HEK293 (cell line): ENCODE measurements around the gene CRYBB2.

ENCODE experiments used
- CTCF ChIA-PET: fragments of 350-600 bp; formaldehyde crosslinking; extraction: SDS; loops from one replicate; lab custom pipeline; 2021; ENCODE audit warnings: antibody characterized with exemption; lab: Yijun Ruan, JAX
- POLR2A ChIA-PET: fragments of 300-600 bp; formaldehyde crosslinking; extraction: SDS; loops from one replicate; lab custom pipeline; 2020; ENCODE audit warnings: antibody characterized with exemption, inconsistent platforms; lab: Yijun Ruan, JAX
- H3K27ac ChIP-seq: fragments of 200-500 bp; sonication (Bioruptor generic); 2 replicates; pipeline ENCODE4 v1.5.1; 2014; ENCODE audit warnings: low read depth, low read length, control low read depth, inconsistent platforms; ENCODE audit errors: extremely low read depth
- H3K36me3 ChIP-seq, 2 experiments: fragments of 200-500 bp in 1 of 2; sonication (Bioruptor generic) in 1 of 2; 1 replicate in 1 of 2; 2 replicates in 1 of 2; pipeline ENCODE4 v1.5.1; 2014 to 2017; ENCODE audit warnings: inconsistent platforms in 2 of 2, low read length in 2 of 2; ENCODE audit not compliant: control insufficient read depth in 2 of 2, insufficient read depth in 1 of 2
- H3K4me1 ChIP-seq: fragments of 200-500 bp; sonication (Bioruptor generic); 2 replicates; pipeline ENCODE4 v1.5.1; 2014; ENCODE audit warnings: mild to moderate bottlenecking, low read length, inconsistent platforms; ENCODE audit not compliant: control insufficient read depth, insufficient read depth
- H3K4me3 ChIP-seq: 2 replicates; pipeline ENCODE4 v1.5.1; 2011; ENCODE audit warnings: low read depth, mild to moderate bottlenecking, control low read depth, low read length, moderate library complexity
- H3K9me3 ChIP-seq: fragments of 200-500 bp; sonication (Bioruptor generic); 2 replicates; pipeline ENCODE4 v1.5.1; 2014; ENCODE audit warnings: low read depth, low read length, inconsistent platforms; ENCODE audit not compliant: control insufficient read depth, insufficient read depth
- GLIS1 ChIP-seq: fragments of 450-650 bp; formaldehyde crosslinking; IDR thresholded peaks from 2 replicates; pipeline ENCODE4 v1.5.1; 2016; ENCODE audit warnings: missing biosample characterization, missing genetic modification characterization
- MZF1 ChIP-seq: fragments of 450-650 bp; formaldehyde crosslinking; IDR thresholded peaks from 2 replicates; pipeline ENCODE4 v1.5.1; 2017; ENCODE audit warnings: missing biosample characterization, missing genetic modification characterization, borderline replicate concordance
- PRDM1 ChIP-seq: fragments of 450-650 bp; formaldehyde crosslinking; IDR thresholded peaks from 2 replicates; pipeline ENCODE4; 2016; ENCODE audit warnings: missing biosample characterization, missing genetic modification characterization
- SP3 ChIP-seq: fragments of 450-650 bp; formaldehyde crosslinking; IDR thresholded peaks from 2 replicates; pipeline ENCODE4 v1.5.1; 2016; ENCODE audit warnings: missing biosample characterization, missing genetic modification characterization
- SP7 ChIP-seq: fragments of 450-650 bp; formaldehyde crosslinking; IDR thresholded peaks from 2 replicates; pipeline ENCODE4 v1.5.1; 2016; ENCODE audit warnings: missing biosample characterization, missing genetic modification characterization
- YY2 ChIP-seq: fragments of 450-650 bp; formaldehyde crosslinking; IDR thresholded peaks from 2 replicates; pipeline ENCODE4 v1.5.1; 2016; ENCODE audit warnings: missing biosample characterization, missing genetic modification characterization
- ZBTB21 ChIP-seq: fragments of 450-650 bp; formaldehyde crosslinking; IDR thresholded peaks from 2 replicates; pipeline ENCODE4 v1.5.1; 2017; ENCODE audit warnings: missing biosample characterization, missing genetic modification characterization
- ZBTB8A ChIP-seq: fragments of 450-650 bp; formaldehyde crosslinking; IDR thresholded peaks from 2 replicates; pipeline ENCODE4 v1.5.1; 2016; ENCODE audit warnings: missing biosample characterization, missing genetic modification characterization
- ZIC2 ChIP-seq: fragments of 450-650 bp; formaldehyde crosslinking; IDR thresholded peaks from 2 replicates; pipeline ENCODE4 v1.5.1; 2016; ENCODE audit warnings: missing biosample characterization, missing genetic modification characterization
- ZNF366 ChIP-seq: fragments of 450-650 bp; formaldehyde crosslinking; conservative IDR thresholded peaks from 2 replicates; pipeline ENCODE4 v1.5.1; 2016; ENCODE audit warnings: missing biosample characterization, missing genetic modification characterization
- ZNF501 ChIP-seq: fragments of 450-650 bp; formaldehyde crosslinking; IDR thresholded peaks from 2 replicates; pipeline ENCODE4 v1.5.1; 2016; ENCODE audit warnings: missing biosample characterization, missing genetic modification characterization
- ZNF514 ChIP-seq: fragments of 450-650 bp; formaldehyde crosslinking; IDR thresholded peaks from 2 replicates; pipeline ENCODE4 v1.5.1; 2016; ENCODE audit warnings: missing biosample characterization, missing genetic modification characterization
- ZNF585B ChIP-seq: fragments of 450-650 bp; formaldehyde crosslinking; IDR thresholded peaks from 2 replicates; pipeline ENCODE4 v1.5.1; 2016; ENCODE audit warnings: missing biosample characterization, missing genetic modification characterization
- ZNF600 ChIP-seq: fragments of 450-650 bp; formaldehyde crosslinking; IDR thresholded peaks from 2 replicates; pipeline ENCODE4 v1.5.1; 2016; ENCODE audit warnings: missing biosample characterization, missing genetic modification characterization
- ZNF623 ChIP-seq: fragments of 450-650 bp; formaldehyde crosslinking; IDR thresholded peaks from 2 replicates; pipeline ENCODE4 v1.5.1; 2016; ENCODE audit warnings: missing biosample characterization, missing genetic modification characterization
- ZNF664 ChIP-seq: fragments of 450-650 bp; formaldehyde crosslinking; IDR thresholded peaks from 2 replicates; pipeline ENCODE4 v1.5.1; 2016; ENCODE audit warnings: missing biosample characterization, missing genetic modification characterization
- ZNF777 ChIP-seq: fragments of 450-650 bp; formaldehyde crosslinking; IDR thresholded peaks from 2 replicates; pipeline ENCODE4 v1.5.1; 2017; ENCODE audit warnings: missing biosample characterization, missing genetic modification characterization, borderline replicate concordance
- TF ChIP-seq, protein P1 (sequence below): fragments of 450-650 bp; formaldehyde crosslinking; IDR thresholded peaks from 2 replicates; pipeline ENCODE4 v1.5.1; 2016; ENCODE audit warnings: missing biosample characterization, missing genetic modification characterization, borderline replicate concordance
- TF ChIP-seq, protein P2 (sequence below): fragments of 450-650 bp; formaldehyde crosslinking; IDR thresholded peaks from 2 replicates; pipeline ENCODE4 v1.5.1; 2016; ENCODE audit warnings: missing biosample characterization, missing genetic modification characterization, low read depth
- TF ChIP-seq, protein P3 (sequence below): fragments of 450-650 bp; formaldehyde crosslinking; IDR thresholded peaks from 2 replicates; pipeline ENCODE4; 2016; ENCODE audit warnings: missing biosample characterization, missing genetic modification characterization
- TF ChIP-seq, protein P4 (sequence below): fragments of 450-650 bp; formaldehyde crosslinking; IDR thresholded peaks from 2 replicates; pipeline ENCODE4 v1.5.1; 2017; ENCODE audit warnings: missing biosample characterization, missing genetic modification characterization
- TF ChIP-seq, protein P5 (sequence below): fragments of 450-650 bp; formaldehyde crosslinking; IDR thresholded peaks from 2 replicates; pipeline ENCODE4 v1.5.1; 2017; ENCODE audit warnings: missing biosample characterization, missing genetic modification characterization

The CRYBB2 gene

DNA sequence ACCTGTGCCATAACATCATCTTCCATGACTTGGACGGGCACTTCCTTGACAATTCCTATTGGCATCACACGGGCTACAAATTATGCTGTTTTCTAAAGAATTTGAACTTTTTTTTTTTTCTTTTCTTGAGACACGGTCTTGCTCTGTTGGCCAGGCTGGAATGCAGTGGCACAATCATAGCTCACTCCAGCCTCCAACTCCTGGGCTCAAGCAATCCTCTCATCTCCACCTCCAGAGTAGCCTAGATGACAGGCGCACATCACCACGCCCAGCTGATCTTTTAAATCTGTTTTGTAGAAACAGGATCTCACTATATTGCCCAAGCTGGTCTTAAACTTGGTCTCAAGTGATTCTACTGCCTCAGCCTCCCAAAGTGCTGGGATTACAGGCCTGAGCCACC, 23.1 kb upstream of the CRYBB2 start (continued):
- TF ChIP-seq MZF1 (tag by site-specific recombination) (no peak), ZNF664 (tag by site-specific recombination) (no peak), SP7 (tag by site-specific recombination) (no peak), GLIS1 (tag by site-specific recombination) (no peak), PRDM1 (tag by site-specific recombination) (no peak), ZNF501 (tag by site-specific recombination) (no peak), ZNF600 (tag by site-specific recombination) (no peak), ZNF366 (tag by site-specific recombination) (no peak)
- TF ChIP-seq, protein P1, sequence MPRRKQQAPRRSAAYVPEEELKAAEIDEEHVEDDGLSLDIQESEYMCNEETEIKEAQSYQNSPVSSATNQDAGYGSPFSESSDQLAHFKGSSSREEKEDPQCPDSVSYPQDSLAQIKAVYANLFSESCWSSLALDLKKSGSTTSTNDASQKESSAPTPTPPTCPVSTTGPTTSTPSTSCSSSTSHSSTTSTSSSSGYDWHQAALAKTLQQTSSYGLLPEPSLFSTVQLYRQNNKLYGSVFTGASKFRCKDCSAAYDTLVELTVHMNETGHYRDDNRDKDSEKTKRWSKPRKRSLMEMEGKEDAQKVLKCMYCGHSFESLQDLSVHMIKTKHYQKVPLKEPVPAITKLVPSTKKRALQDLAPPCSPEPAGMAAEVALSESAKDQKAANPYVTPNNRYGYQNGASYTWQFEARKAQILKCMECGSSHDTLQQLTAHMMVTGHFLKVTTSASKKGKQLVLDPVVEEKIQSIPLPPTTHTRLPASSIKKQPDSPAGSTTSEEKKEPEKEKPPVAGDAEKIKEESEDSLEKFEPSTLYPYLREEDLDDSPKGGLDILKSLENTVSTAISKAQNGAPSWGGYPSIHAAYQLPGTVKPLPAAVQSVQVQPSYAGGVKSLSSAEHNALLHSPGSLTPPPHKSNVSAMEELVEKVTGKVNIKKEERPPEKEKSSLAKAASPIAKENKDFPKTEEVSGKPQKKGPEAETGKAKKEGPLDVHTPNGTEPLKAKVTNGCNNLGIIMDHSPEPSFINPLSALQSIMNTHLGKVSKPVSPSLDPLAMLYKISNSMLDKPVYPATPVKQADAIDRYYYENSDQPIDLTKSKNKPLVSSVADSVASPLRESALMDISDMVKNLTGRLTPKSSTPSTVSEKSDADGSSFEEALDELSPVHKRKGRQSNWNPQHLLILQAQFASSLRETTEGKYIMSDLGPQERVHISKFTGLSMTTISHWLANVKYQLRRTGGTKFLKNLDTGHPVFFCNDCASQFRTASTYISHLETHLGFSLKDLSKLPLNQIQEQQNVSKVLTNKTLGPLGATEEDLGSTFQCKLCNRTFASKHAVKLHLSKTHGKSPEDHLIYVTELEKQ (tag by site-specific recombination), result no peak
- TF ChIP-seq, protein P2, sequence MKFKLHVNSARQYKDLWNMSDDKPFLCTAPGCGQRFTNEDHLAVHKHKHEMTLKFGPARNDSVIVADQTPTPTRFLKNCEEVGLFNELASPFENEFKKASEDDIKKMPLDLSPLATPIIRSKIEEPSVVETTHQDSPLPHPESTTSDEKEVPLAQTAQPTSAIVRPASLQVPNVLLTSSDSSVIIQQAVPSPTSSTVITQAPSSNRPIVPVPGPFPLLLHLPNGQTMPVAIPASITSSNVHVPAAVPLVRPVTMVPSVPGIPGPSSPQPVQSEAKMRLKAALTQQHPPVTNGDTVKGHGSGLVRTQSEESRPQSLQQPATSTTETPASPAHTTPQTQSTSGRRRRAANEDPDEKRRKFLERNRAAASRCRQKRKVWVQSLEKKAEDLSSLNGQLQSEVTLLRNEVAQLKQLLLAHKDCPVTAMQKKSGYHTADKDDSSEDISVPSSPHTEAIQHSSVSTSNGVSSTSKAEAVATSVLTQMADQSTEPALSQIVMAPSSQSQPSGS, result no peak

DNA sequence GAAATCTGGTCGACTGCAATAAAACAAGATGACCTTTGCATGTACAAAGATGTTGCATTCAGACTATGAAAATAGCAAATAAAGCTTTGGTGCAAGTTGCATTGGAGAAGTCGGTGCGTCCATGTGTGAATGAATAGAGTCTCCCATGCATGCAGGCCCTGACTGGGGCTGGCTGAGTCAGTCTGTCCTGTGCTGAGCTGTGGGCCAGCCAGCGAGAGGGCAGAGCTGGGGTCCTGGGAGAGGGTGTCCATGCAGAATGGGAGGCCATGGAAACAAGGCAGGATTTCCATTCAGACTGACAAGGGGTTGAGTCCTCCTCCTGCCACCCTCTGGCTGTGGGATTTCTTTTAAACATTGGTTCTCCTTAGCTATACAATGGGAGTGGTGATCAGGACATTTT, 22.1 kb upstream of the CRYBB2 start:
- Histone ChIP-seq H3K9me3 (no peaks in the 10 kb centered on the region), H3K4me1 (no peaks in the 10 kb centered on the region), H3K4me3 (no peak overlapping the region), H3K36me3 (peaks cover 4 to 25% of the 10 kb centered on the region in 2 experiments; a peak in 2 of 3 replicates), H3K27ac (no peak overlapping the region)
- ChIA-PET POLR2A (interaction anchor here (0.6 kb wide), 1 partner anchor 203 kb away, joined by 3 read pairs; no protein-coding TSS in a partner anchor), CTCF (interaction anchor here (0.7 to 1.4 kb wide), 2 partner anchors 136 to 410 kb away, joined by 3 to 5 read pairs; no protein-coding TSS in a partner anchor)
- TF ChIP-seq, protein P3, sequence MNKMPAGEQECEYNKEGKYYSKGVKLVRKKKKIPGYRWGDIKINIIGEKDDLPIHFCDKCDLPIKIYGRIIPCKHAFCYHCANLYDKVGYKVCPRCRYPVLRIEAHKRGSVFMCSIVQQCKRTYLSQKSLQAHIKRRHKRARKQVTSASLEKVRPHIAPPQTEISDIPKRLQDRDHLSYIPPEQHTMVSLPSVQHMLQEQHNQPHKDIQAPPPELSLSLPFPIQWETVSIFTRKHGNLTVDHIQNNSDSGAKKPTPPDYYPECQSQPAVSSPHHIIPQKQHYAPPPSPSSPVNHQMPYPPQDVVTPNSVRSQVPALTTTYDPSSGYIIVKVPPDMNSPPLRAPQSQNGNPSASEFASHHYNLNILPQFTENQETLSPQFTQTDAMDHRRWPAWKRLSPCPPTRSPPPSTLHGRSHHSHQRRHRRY (tag by site-specific recombination), result no peak
- no peak for TF ChIP-seq ZBTB8A (tag by site-specific recombination)
- TF ChIP-seq ZNF623, result no peak
- no peak for TF ChIP-seq ZIC2
- no peak for TF ChIP-seq ZBTB21 (tag by site-specific recombination)
- TF ChIP-seq SP3 (tag by site-specific recombination), result no peak
- TF ChIP-seq, protein P4, sequence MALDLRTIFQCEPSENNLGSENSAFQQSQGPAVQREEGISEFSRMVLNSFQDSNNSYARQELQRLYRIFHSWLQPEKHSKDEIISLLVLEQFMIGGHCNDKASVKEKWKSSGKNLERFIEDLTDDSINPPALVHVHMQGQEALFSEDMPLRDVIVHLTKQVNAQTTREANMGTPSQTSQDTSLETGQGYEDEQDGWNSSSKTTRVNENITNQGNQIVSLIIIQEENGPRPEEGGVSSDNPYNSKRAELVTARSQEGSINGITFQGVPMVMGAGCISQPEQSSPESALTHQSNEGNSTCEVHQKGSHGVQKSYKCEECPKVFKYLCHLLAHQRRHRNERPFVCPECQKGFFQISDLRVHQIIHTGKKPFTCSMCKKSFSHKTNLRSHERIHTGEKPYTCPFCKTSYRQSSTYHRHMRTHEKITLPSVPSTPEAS (tag by site-specific recombination), result no peak
- TF ChIP-seq ZNF777 (tag by site-specific recombination), result no peak
- TF ChIP-seq ZNF585B (tag by site-specific recombination), result no peak
- TF ChIP-seq YY2 (tag by site-specific recombination), result no peak
- TF ChIP-seq, protein P5, sequence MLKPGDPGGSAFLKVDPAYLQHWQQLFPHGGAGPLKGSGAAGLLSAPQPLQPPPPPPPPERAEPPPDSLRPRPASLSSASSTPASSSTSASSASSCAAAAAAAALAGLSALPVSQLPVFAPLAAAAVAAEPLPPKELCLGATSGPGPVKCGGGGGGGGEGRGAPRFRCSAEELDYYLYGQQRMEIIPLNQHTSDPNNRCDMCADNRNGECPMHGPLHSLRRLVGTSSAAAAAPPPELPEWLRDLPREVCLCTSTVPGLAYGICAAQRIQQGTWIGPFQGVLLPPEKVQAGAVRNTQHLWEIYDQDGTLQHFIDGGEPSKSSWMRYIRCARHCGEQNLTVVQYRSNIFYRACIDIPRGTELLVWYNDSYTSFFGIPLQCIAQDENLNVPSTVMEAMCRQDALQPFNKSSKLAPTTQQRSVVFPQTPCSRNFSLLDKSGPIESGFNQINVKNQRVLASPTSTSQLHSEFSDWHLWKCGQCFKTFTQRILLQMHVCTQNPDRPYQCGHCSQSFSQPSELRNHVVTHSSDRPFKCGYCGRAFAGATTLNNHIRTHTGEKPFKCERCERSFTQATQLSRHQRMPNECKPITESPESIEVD (tag by site-specific recombination), result no peak
- TF ChIP-seq ZNF514 (tag by site-specific recombination), result no peak
